ENCODE data around the gene HCRTR1.
A peak's percentile ranks its signal among the peaks of the same experiment; 100 is the strongest.

GRCh38 chr1:31663622-31664452 lies 46.3 kb downstream of the HCRTR1 start:
- TF ChIP-seq POLR2A (IDR thresholded peaks at IDR 0.05): no peak
- TF ChIP-seq CTCF (IDR thresholded peaks at IDR 0.05): peak; percentile 93 to 98 (median 96)

All from breast epithelium (tissue), 3 donors.